WTC11 (cell line): ENCODE measurements around the gene GARIN3. TPM values are rescaled to one million over a fixed set of nuclear protein-coding genes. Genes with fewer than 3 reads are reported as not detected.

ENCODE experiments used
- ATAC-seq: fragments of 200-7000 bp; cut with Tn5 transposase; 2 replicates; pipeline ENCODE4 v1.10.0; 2021; ENCODE audit warnings: mild to moderate bottlenecking, moderate library complexity
- CTCF ChIA-PET: fragments of 300-600 bp; sonication (Branson Sonifier 250); formaldehyde crosslinking; loops from one replicate; lab custom pipeline; 2021; ENCODE audit warnings: antibody characterized with exemption; lab: Charles Lee
- POLR2A ChIA-PET: fragments of 350-600 bp; sonication (Branson Sonifier 250); formaldehyde crosslinking; loops from one replicate; lab custom pipeline; 2021; ENCODE audit warnings: antibody characterized with exemption; lab: Charles Lee
- DNase-seq: peaks from one replicate; pipeline ENCODE4 v3.0.0; 2021; ENCODE audit warnings: low spot score
- H3K27ac Mint-ChIP-seq: 2 replicates; pipeline ENCODE4 v1.8.0; 2021; ENCODE audit warnings: mixed read lengths
- H3K27me3 Mint-ChIP-seq: 2 replicates; pipeline ENCODE4 v1.8.0; 2021; ENCODE audit warnings: low read depth, mild to moderate bottlenecking, moderate library complexity, mixed read lengths
- H3K36me3 Mint-ChIP-seq: 2 replicates; pipeline ENCODE4 v1.8.0; 2021; ENCODE audit warnings: mixed read lengths
- H3K4me1 Mint-ChIP-seq: 2 replicates; pipeline ENCODE4 v1.8.0; 2022; ENCODE audit warnings: mixed read lengths
- H3K4me3 Mint-ChIP-seq: 2 replicates; pipeline ENCODE4 v1.8.0; 2021; ENCODE audit warnings: mild to moderate bottlenecking, moderate library complexity, mixed read lengths
- H3K9me3 Mint-ChIP-seq: 2 replicates; pipeline ENCODE4 v1.8.0; 2021; ENCODE audit warnings: mixed read lengths
- CDX4 ChIP-seq: fragments of 250-450 bp; sonication (Bioruptor Pico); IDR thresholded peaks from 2 replicates; pipeline ENCODE4 v1.9.0; 2021; ENCODE audit warnings: moderate library complexity, mild to moderate bottlenecking, inconsistent platforms, borderline replicate concordance
- E2F4 ChIP-seq: sonication (generic); formaldehyde crosslinking; IDR thresholded peaks from 2 replicates; pipeline ENCODE4 v1.8.1; 2022; ENCODE audit warnings: low read depth, mild to moderate bottlenecking, moderate library complexity, missing genetic modification reagents, borderline replicate concordance
- ETV6 ChIP-seq: sonication (generic); formaldehyde crosslinking; IDR thresholded peaks from 2 replicates; pipeline ENCODE4 v1.8.1; 2022; ENCODE audit warnings: mild to moderate bottlenecking, missing genetic modification reagents
- GRHL2 ChIP-seq: fragments of 250-450 bp; sonication (Bioruptor Pico); IDR thresholded peaks from 2 replicates; pipeline ENCODE4 v1.8.0; 2022; ENCODE audit warnings: mild to moderate bottlenecking, moderate library complexity; ENCODE audit not compliant: insufficient replicate concordance, severe bottlenecking
- JAZF1 ChIP-seq: fragments of 250-450 bp; sonication (Bioruptor Pico); IDR thresholded peaks from 2 replicates; pipeline ENCODE4 v1.9.0; 2021; ENCODE audit warnings: moderate library complexity, mild to moderate bottlenecking, inconsistent platforms
- NFE2L1 ChIP-seq: sonication (generic); formaldehyde crosslinking; IDR thresholded peaks from 2 replicates; pipeline ENCODE4 v1.8.1; 2023; ENCODE audit warnings: missing genetic modification reagents
- NFYB ChIP-seq: sonication (generic); formaldehyde crosslinking; conservative IDR thresholded peaks from 2 replicates; pipeline ENCODE4 v1.8.0; 2022; ENCODE audit warnings: low read depth, missing genetic modification reagents
- NR3C1 ChIP-seq: sonication (generic); formaldehyde crosslinking; conservative IDR thresholded peaks from 2 replicates; pipeline ENCODE4 v1.8.1; 2023; ENCODE audit warnings: low read depth, mild to moderate bottlenecking, missing genetic modification reagents
- RELA ChIP-seq: sonication (generic); formaldehyde crosslinking; IDR thresholded peaks from 2 replicates; pipeline ENCODE4 v1.8.1; 2022; ENCODE audit warnings: missing genetic modification reagents, mild to moderate bottlenecking, borderline replicate concordance
- ZNF263 ChIP-seq: sonication (generic); formaldehyde crosslinking; IDR thresholded peaks from 2 replicates; pipeline ENCODE4 v1.8.1; 2022; ENCODE audit warnings: low read depth, mild to moderate bottlenecking, moderate library complexity, missing genetic modification reagents
- ZNF317 ChIP-seq: sonication (generic); formaldehyde crosslinking; IDR thresholded peaks from 2 replicates; pipeline ENCODE4 v1.8.1; 2023; ENCODE audit warnings: low read depth, mild to moderate bottlenecking, moderate library complexity, missing genetic modification reagents, borderline replicate concordance
- total RNA-seq: library from RNA; stranded (reverse); gene quantifications from 3 replicates; pipeline ENCODE4 v1.2.3, GENCODE V29; 2021
- TF ChIP-seq, protein P1 (sequence below): sonication (generic); formaldehyde crosslinking; IDR thresholded peaks from 2 replicates; pipeline ENCODE4 v1.8.0; 2023; ENCODE audit warnings: missing genetic modification reagents, mild to moderate bottlenecking, borderline replicate concordance
- TF ChIP-seq, protein P2 (sequence below): fragments of 250-450 bp; sonication (Bioruptor Pico); IDR thresholded peaks from 2 replicates; pipeline ENCODE4 v1.9.0; 2021; ENCODE audit warnings: mild to moderate bottlenecking, borderline replicate concordance
- TF ChIP-seq, protein P3 (sequence below): sonication (generic); formaldehyde crosslinking; IDR thresholded peaks from 2 replicates; pipeline ENCODE4 v1.8.1; 2022; ENCODE audit warnings: low read depth, missing genetic modification reagents, borderline replicate concordance
- TF ChIP-seq, protein P4 (sequence below): sonication (generic); formaldehyde crosslinking; IDR thresholded peaks from 2 replicates; pipeline ENCODE4 v1.8.1; 2023; ENCODE audit warnings: mild to moderate bottlenecking, missing genetic modification reagents, borderline replicate concordance
- TF ChIP-seq, protein P5 (sequence below): sonication (generic); formaldehyde crosslinking; IDR thresholded peaks from 2 replicates; pipeline ENCODE4 v1.8.0; 2022; ENCODE audit warnings: mild to moderate bottlenecking, missing genetic modification reagents

GARIN3 gene
- total RNA-seq, 1 experiment from 2014 or later = not detected

DNA sequence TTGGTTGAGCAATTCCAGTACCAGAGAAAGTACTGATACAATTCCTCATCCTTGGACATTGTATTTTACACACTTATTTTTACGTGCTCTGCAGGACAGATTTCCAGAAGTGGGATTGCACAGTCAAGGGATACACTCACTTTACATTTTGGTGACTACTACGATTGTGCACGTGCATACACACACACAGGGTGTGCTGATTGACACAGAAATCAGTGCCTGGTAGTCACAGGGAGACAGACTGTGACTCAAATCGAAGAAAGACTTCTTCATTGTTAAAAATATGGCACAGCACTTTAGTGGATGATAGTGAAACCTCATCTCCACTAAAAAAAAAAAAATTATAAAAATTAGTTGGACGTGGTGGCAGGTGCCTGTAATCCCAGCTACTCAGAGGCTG lies 1.5 kb downstream of the GARIN3 start:
- CTCF ChIA-PET = no interaction called here

More for the DNA sequence above, 1.5 kb downstream of the GARIN3 start:
- DNase-seq (no peak), ATAC-seq (no peak)
- TF ChIP-seq JAZF1 (no peak), RELA (CRISPR knock-in tag) (no peak), ETV6 (no peak), NFE2L1 (CRISPR knock-in tag) (no peak), ZNF317 (CRISPR knock-in tag) (no peak), CDX4 (CRISPR knock-in tag) (no peak), E2F4 (CRISPR knock-in tag) (no peak), ZNF263 (CRISPR knock-in tag) (no peak), NFYB (CRISPR knock-in tag) (no peak), GRHL2 (no peak), NR3C1 (CRISPR knock-in tag) (no peak)
- TF ChIP-seq, protein P1, sequence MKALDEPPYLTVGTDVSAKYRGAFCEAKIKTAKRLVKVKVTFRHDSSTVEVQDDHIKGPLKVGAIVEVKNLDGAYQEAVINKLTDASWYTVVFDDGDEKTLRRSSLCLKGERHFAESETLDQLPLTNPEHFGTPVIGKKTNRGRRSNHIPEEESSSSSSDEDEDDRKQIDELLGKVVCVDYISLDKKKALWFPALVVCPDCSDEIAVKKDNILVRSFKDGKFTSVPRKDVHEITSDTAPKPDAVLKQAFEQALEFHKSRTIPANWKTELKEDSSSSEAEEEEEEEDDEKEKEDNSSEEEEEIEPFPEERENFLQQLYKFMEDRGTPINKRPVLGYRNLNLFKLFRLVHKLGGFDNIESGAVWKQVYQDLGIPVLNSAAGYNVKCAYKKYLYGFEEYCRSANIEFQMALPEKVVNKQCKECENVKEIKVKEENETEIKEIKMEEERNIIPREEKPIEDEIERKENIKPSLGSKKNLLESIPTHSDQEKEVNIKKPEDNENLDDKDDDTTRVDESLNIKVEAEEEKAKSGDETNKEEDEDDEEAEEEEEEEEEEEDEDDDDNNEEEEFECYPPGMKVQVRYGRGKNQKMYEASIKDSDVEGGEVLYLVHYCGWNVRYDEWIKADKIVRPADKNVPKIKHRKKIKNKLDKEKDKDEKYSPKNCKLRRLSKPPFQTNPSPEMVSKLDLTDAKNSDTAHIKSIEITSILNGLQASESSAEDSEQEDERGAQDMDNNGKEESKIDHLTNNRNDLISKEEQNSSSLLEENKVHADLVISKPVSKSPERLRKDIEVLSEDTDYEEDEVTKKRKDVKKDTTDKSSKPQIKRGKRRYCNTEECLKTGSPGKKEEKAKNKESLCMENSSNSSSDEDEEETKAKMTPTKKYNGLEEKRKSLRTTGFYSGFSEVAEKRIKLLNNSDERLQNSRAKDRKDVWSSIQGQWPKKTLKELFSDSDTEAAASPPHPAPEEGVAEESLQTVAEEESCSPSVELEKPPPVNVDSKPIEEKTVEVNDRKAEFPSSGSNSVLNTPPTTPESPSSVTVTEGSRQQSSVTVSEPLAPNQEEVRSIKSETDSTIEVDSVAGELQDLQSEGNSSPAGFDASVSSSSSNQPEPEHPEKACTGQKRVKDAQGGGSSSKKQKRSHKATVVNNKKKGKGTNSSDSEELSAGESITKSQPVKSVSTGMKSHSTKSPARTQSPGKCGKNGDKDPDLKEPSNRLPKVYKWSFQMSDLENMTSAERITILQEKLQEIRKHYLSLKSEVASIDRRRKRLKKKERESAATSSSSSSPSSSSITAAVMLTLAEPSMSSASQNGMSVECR (CRISPR knock-in tag) = no peak
- TF ChIP-seq, protein P2, sequence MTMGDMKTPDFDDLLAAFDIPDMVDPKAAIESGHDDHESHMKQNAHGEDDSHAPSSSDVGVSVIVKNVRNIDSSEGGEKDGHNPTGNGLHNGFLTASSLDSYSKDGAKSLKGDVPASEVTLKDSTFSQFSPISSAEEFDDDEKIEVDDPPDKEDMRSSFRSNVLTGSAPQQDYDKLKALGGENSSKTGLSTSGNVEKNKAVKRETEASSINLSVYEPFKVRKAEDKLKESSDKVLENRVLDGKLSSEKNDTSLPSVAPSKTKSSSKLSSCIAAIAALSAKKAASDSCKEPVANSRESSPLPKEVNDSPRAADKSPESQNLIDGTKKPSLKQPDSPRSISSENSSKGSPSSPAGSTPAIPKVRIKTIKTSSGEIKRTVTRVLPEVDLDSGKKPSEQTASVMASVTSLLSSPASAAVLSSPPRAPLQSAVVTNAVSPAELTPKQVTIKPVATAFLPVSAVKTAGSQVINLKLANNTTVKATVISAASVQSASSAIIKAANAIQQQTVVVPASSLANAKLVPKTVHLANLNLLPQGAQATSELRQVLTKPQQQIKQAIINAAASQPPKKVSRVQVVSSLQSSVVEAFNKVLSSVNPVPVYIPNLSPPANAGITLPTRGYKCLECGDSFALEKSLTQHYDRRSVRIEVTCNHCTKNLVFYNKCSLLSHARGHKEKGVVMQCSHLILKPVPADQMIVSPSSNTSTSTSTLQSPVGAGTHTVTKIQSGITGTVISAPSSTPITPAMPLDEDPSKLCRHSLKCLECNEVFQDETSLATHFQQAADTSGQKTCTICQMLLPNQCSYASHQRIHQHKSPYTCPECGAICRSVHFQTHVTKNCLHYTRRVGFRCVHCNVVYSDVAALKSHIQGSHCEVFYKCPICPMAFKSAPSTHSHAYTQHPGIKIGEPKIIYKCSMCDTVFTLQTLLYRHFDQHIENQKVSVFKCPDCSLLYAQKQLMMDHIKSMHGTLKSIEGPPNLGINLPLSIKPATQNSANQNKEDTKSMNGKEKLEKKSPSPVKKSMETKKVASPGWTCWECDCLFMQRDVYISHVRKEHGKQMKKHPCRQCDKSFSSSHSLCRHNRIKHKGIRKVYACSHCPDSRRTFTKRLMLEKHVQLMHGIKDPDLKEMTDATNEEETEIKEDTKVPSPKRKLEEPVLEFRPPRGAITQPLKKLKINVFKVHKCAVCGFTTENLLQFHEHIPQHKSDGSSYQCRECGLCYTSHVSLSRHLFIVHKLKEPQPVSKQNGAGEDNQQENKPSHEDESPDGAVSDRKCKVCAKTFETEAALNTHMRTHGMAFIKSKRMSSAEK (CRISPR knock-in tag) = no peak
- TF ChIP-seq, protein P3, sequence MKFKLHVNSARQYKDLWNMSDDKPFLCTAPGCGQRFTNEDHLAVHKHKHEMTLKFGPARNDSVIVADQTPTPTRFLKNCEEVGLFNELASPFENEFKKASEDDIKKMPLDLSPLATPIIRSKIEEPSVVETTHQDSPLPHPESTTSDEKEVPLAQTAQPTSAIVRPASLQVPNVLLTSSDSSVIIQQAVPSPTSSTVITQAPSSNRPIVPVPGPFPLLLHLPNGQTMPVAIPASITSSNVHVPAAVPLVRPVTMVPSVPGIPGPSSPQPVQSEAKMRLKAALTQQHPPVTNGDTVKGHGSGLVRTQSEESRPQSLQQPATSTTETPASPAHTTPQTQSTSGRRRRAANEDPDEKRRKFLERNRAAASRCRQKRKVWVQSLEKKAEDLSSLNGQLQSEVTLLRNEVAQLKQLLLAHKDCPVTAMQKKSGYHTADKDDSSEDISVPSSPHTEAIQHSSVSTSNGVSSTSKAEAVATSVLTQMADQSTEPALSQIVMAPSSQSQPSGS (CRISPR knock-in tag) = no peak
- TF ChIP-seq, protein P4, sequence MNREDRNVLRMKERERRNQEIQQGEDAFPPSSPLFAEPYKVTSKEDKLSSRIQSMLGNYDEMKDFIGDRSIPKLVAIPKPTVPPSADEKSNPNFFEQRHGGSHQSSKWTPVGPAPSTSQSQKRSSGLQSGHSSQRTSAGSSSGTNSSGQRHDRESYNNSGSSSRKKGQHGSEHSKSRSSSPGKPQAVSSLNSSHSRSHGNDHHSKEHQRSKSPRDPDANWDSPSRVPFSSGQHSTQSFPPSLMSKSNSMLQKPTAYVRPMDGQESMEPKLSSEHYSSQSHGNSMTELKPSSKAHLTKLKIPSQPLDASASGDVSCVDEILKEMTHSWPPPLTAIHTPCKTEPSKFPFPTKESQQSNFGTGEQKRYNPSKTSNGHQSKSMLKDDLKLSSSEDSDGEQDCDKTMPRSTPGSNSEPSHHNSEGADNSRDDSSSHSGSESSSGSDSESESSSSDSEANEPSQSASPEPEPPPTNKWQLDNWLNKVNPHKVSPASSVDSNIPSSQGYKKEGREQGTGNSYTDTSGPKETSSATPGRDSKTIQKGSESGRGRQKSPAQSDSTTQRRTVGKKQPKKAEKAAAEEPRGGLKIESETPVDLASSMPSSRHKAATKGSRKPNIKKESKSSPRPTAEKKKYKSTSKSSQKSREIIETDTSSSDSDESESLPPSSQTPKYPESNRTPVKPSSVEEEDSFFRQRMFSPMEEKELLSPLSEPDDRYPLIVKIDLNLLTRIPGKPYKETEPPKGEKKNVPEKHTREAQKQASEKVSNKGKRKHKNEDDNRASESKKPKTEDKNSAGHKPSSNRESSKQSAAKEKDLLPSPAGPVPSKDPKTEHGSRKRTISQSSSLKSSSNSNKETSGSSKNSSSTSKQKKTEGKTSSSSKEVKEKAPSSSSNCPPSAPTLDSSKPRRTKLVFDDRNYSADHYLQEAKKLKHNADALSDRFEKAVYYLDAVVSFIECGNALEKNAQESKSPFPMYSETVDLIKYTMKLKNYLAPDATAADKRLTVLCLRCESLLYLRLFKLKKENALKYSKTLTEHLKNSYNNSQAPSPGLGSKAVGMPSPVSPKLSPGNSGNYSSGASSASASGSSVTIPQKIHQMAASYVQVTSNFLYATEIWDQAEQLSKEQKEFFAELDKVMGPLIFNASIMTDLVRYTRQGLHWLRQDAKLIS (CRISPR knock-in tag) = no peak
- TF ChIP-seq, protein P5, sequence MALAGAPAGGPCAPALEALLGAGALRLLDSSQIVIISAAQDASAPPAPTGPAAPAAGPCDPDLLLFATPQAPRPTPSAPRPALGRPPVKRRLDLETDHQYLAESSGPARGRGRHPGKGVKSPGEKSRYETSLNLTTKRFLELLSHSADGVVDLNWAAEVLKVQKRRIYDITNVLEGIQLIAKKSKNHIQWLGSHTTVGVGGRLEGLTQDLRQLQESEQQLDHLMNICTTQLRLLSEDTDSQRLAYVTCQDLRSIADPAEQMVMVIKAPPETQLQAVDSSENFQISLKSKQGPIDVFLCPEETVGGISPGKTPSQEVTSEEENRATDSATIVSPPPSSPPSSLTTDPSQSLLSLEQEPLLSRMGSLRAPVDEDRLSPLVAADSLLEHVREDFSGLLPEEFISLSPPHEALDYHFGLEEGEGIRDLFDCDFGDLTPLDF (CRISPR knock-in tag) = no peak
- Mint-ChIP-seq H3K9me3 (peaks cover 9% of the 10 kb centered on the region), H3K27me3 (no peaks in the 10 kb centered on the region), H3K4me1 (no peaks in the 10 kb centered on the region; the same call in 1 of the 2 replicates), H3K27ac (no peak overlapping the region), H3K36me3 (peaks cover 9% of the 10 kb centered on the region), H3K4me3 (no peak overlapping the region)
- POLR2A ChIA-PET = no interaction called here
